ENCODE data around the gene GLT8D2.

Gene GLT8D2

GRCh38 chr12:103958621-103959020, 91.4 kb downstream of the GLT8D2 start:
- H2BK12ac ChIP-seq (ENCODE audit: low read length) = no peak overlapping the region
- H3K36me3 ChIP-seq (ENCODE audit: control insufficient read depth in 1 of 2, insufficient read depth in 2 of 2, low read length in 2 of 2) = peaks cover 0 to 2% of the 10 kb centered on the region in 2 experiments
- no CpG with 5 or more reads among the region's 1 CpG for WGBS (ENCODE audit: extremely low coverage, insufficient coverage, insufficient read length)
- no peaks in the 10 kb centered on the region for H3K9me3 ChIP-seq (ENCODE audit: insufficient read depth, low read depth, low read length)
- DNase-seq = no peak
- no peak overlapping the region for H3K4ac ChIP-seq (ENCODE audit: low read depth, low read length)
- peaks cover 7% of the 10 kb centered on the region for H3K79me1 ChIP-seq (ENCODE audit: low read length)
- H2AFZ ChIP-seq (ENCODE audit: insufficient read depth, low read length, poor library complexity) = no peak overlapping the region
- no peak overlapping the region for H3K9ac ChIP-seq (ENCODE audit: low read length)
- no peak overlapping the region for H3K4me2 ChIP-seq (ENCODE audit: low read length)
- H3K27me3 ChIP-seq (ENCODE audit: insufficient read depth, low read length) = no peaks in the 10 kb centered on the region
- H2BK120ac ChIP-seq (ENCODE audit: insufficient read depth, low read length, poor library complexity) = no peak overlapping the region
- H3K18ac ChIP-seq (ENCODE audit: low read length) = no peak overlapping the region
- no peak overlapping the region for H3K4me3 ChIP-seq (ENCODE audit: low read depth, low read length)
- H4K91ac ChIP-seq (ENCODE audit: low read depth, low read length) = no peak overlapping the region
- H3K14ac ChIP-seq (ENCODE audit: low read length) = no peak overlapping the region
- no peak overlapping the region for H3K23ac ChIP-seq (ENCODE audit: low read length)
- H2AK5ac ChIP-seq (ENCODE audit: low read length) = no peak overlapping the region
- H4K12ac ChIP-seq (ENCODE audit: low read depth, low read length) = no peak overlapping the region
- H3K27ac ChIP-seq (ENCODE audit: low read depth, low read length) = no peak overlapping the region
- no peak overlapping the region for H4K8ac ChIP-seq (ENCODE audit: low read depth, low read length)
- H2BK5ac ChIP-seq (ENCODE audit: low read depth, low read length, poor library complexity) = no peak overlapping the region
- peaks cover 4% of the 10 kb centered on the region for H3K79me2 ChIP-seq (ENCODE audit: control insufficient read depth, insufficient read depth, low read length, poor library complexity)
- peaks cover 3 to 4% of the 10 kb centered on the region in 2 experiments for H3K4me1 ChIP-seq (ENCODE audit: control insufficient read depth in 1 of 2, insufficient read depth in 2 of 2, low read length in 2 of 2)

GRCh38 chr12:103957865-103958388, 92.1 kb downstream of the GLT8D2 start:
- H3K4me2 ChIP-seq (ENCODE audit: low read length) = peak overlapping the region; percentile 89
- no peak overlapping the region for H2BK120ac ChIP-seq (ENCODE audit: insufficient read depth, low read length, poor library complexity)
- peaks cover 7% of the 10 kb centered on the region for H3K79me1 ChIP-seq (ENCODE audit: low read length)
- no peak for DNase-seq
- H2AFZ ChIP-seq (ENCODE audit: insufficient read depth, low read length, poor library complexity) = no peak overlapping the region
- H2AK5ac ChIP-seq (ENCODE audit: low read length) = no peak overlapping the region
- no peak overlapping the region for H4K12ac ChIP-seq (ENCODE audit: low read depth, low read length)
- no peak overlapping the region for H2BK5ac ChIP-seq (ENCODE audit: low read depth, low read length, poor library complexity)
- no peak overlapping the region for H3K23ac ChIP-seq (ENCODE audit: low read length)
- peaks cover 0 to 2% of the 10 kb centered on the region in 2 experiments for H3K36me3 ChIP-seq (ENCODE audit: control insufficient read depth in 1 of 2, insufficient read depth in 2 of 2, low read length in 2 of 2)
- H3K27me3 ChIP-seq (ENCODE audit: insufficient read depth, low read length) = no peaks in the 10 kb centered on the region
- H3K27ac ChIP-seq (ENCODE audit: low read depth, low read length) = peak overlapping the region; percentile 92
- no peak overlapping the region for H4K91ac ChIP-seq (ENCODE audit: low read depth, low read length)
- H3K4me3 ChIP-seq (ENCODE audit: low read depth, low read length) = no peak overlapping the region
- no peak overlapping the region for H3K18ac ChIP-seq (ENCODE audit: low read length)
- H3K9me3 ChIP-seq (ENCODE audit: insufficient read depth, low read depth, low read length) = no peaks in the 10 kb centered on the region
- no peak overlapping the region for H2BK12ac ChIP-seq (ENCODE audit: low read length)
- H3K79me2 ChIP-seq (ENCODE audit: control insufficient read depth, insufficient read depth, low read length, poor library complexity) = peaks cover 4% of the 10 kb centered on the region
- H3K9ac ChIP-seq (ENCODE audit: low read length) = no peak overlapping the region
- peak overlapping the region; percentile 86 for H4K8ac ChIP-seq (ENCODE audit: low read depth, low read length)
- H3K4ac ChIP-seq (ENCODE audit: low read depth, low read length) = no peak overlapping the region
- no peak overlapping the region for H3K14ac ChIP-seq (ENCODE audit: low read length)
- WGBS (ENCODE audit: extremely low coverage, insufficient coverage, insufficient read length) = no CpG with 5 or more reads among the region's 7 CpGs
- H3K4me1 ChIP-seq (ENCODE audit: control insufficient read depth in 1 of 2, insufficient read depth in 2 of 2, low read length in 2 of 2) = peaks cover 3 to 4% of the 10 kb centered on the region in 2 experiments

GRCh38 chr12:103956509-103957027, 93.4 kb downstream of the GLT8D2 start:
- no CpG with 5 or more reads among the region's 31 CpGs for WGBS (ENCODE audit: extremely low coverage, insufficient coverage, insufficient read length)
- Histone ChIP-seq H3K36me3 (ENCODE audit: control insufficient read depth in 1 of 2, insufficient read depth in 2 of 2, low read length in 2 of 2) (peaks cover 2 to 7% of the 10 kb centered on the region in 2 experiments), H3K9ac (ENCODE audit: low read length) (peak overlapping the region; percentile 90), H3K27ac (ENCODE audit: low read depth, low read length) (peak overlapping the region; percentile 92), H3K79me2 (ENCODE audit: control insufficient read depth, insufficient read depth, low read length, poor library complexity) (peaks cover 4% of the 10 kb centered on the region), H3K4me3 (ENCODE audit: low read depth, low read length) (peak overlapping the region; percentile 86), H3K27me3 (ENCODE audit: insufficient read depth, low read length) (no peaks in the 10 kb centered on the region), H2BK12ac (ENCODE audit: low read length) (no peak overlapping the region), H3K4me1 (ENCODE audit: control insufficient read depth in 1 of 2, insufficient read depth in 2 of 2, low read length in 2 of 2) (peaks cover 3 to 4% of the 10 kb centered on the region in 2 experiments), H3K4me2 (ENCODE audit: low read length) (peak overlapping the region; percentile 89), H3K14ac (ENCODE audit: low read length) (peak overlapping the region; percentile 58), H2AFZ (ENCODE audit: insufficient read depth, low read length, poor library complexity) (peak overlapping the region; percentile 78), H3K4ac (ENCODE audit: low read depth, low read length) (peak overlapping the region; percentile 8), H4K91ac (ENCODE audit: low read depth, low read length) (peak overlapping the region; percentile 68), H3K79me1 (ENCODE audit: low read length) (peaks cover 7% of the 10 kb centered on the region), H2BK120ac (ENCODE audit: insufficient read depth, low read length, poor library complexity) (peak overlapping the region; percentile 9), H4K12ac (ENCODE audit: low read depth, low read length) (peak overlapping the region; percentile 3), H3K9me3 (ENCODE audit: insufficient read depth, low read depth, low read length) (no peaks in the 10 kb centered on the region), H3K23ac (ENCODE audit: low read length) (no peak overlapping the region), H2BK5ac (ENCODE audit: low read depth, low read length, poor library complexity) (peak overlapping the region; percentile 47), H4K8ac (ENCODE audit: low read depth, low read length) (peak overlapping the region; percentile 78), H2AK5ac (ENCODE audit: low read length) (no peak overlapping the region), H3K18ac (ENCODE audit: low read length) (peak overlapping the region; percentile 51)
- DNase-seq = peak; percentile 10 to 30

GRCh38 chr12:103955811-103956508, 94.0 kb downstream of the GLT8D2 start:
- H3K9ac ChIP-seq (ENCODE audit: low read length) = peak overlapping the region; percentile 0
- H3K27ac ChIP-seq (ENCODE audit: low read depth, low read length) = no peak overlapping the region
- no peak overlapping the region for H3K4ac ChIP-seq (ENCODE audit: low read depth, low read length)
- no peak overlapping the region for H3K14ac ChIP-seq (ENCODE audit: low read length)
- H3K79me2 ChIP-seq (ENCODE audit: control insufficient read depth, insufficient read depth, low read length, poor library complexity) = peaks cover 4% of the 10 kb centered on the region
- H2BK5ac ChIP-seq (ENCODE audit: low read depth, low read length, poor library complexity) = no peak overlapping the region
- H2BK120ac ChIP-seq (ENCODE audit: insufficient read depth, low read length, poor library complexity) = no peak overlapping the region
- no peak overlapping the region for H3K23ac ChIP-seq (ENCODE audit: low read length)
- no peak overlapping the region for H4K91ac ChIP-seq (ENCODE audit: low read depth, low read length)
- no peaks in the 10 kb centered on the region for H3K9me3 ChIP-seq (ENCODE audit: insufficient read depth, low read depth, low read length)
- no peak overlapping the region for H2BK12ac ChIP-seq (ENCODE audit: low read length)
- H3K27me3 ChIP-seq (ENCODE audit: insufficient read depth, low read length) = no peaks in the 10 kb centered on the region
- DNase-seq = peak in 1 of 2 donors; percentile 16
- peaks cover 7% of the 10 kb centered on the region for H3K79me1 ChIP-seq (ENCODE audit: low read length)
- WGBS (ENCODE audit: extremely low coverage, insufficient coverage, insufficient read length) = no CpG with 5 or more reads among the region's 7 CpGs
- peaks cover 2 to 7% of the 10 kb centered on the region in 2 experiments for H3K36me3 ChIP-seq (ENCODE audit: control insufficient read depth in 1 of 2, insufficient read depth in 2 of 2, low read length in 2 of 2)
- peak overlapping the region; percentile 34 for H4K8ac ChIP-seq (ENCODE audit: low read depth, low read length)
- peak overlapping the region; percentile 86 for H3K4me3 ChIP-seq (ENCODE audit: low read depth, low read length)
- H4K12ac ChIP-seq (ENCODE audit: low read depth, low read length) = no peak overlapping the region
- H3K18ac ChIP-seq (ENCODE audit: low read length) = no peak overlapping the region
- H3K4me2 ChIP-seq (ENCODE audit: low read length) = peak overlapping the region; percentile 89
- peaks cover 3 to 4% of the 10 kb centered on the region in 2 experiments for H3K4me1 ChIP-seq (ENCODE audit: control insufficient read depth in 1 of 2, insufficient read depth in 2 of 2, low read length in 2 of 2)
- no peak overlapping the region for H2AK5ac ChIP-seq (ENCODE audit: low read length)
- no peak overlapping the region for H2AFZ ChIP-seq (ENCODE audit: insufficient read depth, low read length, poor library complexity)
